IPS DF 6.9 (cell line): ENCODE measurements around the gene MPI.

Source experiments
- DNase-seq: peaks from one replicate; pipeline ENCODE4 v3.0.0-alpha.2; 2013; ENCODE audit warnings: low read depth, low spot score
- H3K27ac ChIP-seq: one replicate; pipeline ENCODE4 v1.5.1; 2013; ENCODE audit warnings: low read length, control low read depth
- H3K27me3 ChIP-seq: 2 replicates; pipeline ENCODE4 v1.6.1; 2013; ENCODE audit warnings: mild to moderate bottlenecking, low read length; ENCODE audit not compliant: control insufficient read depth, insufficient read depth
- H3K36me3 ChIP-seq: 2 replicates; pipeline ENCODE4 v1.6.1; 2013; ENCODE audit warnings: low read length; ENCODE audit not compliant: control insufficient read depth, insufficient read depth
- H3K4me1 ChIP-seq: 2 replicates; pipeline ENCODE4 v1.6.1; 2013; ENCODE audit warnings: low read length; ENCODE audit not compliant: control insufficient read depth, insufficient read depth
- H3K4me3 ChIP-seq: 2 replicates; pipeline ENCODE4 v1.5.1; 2013; ENCODE audit warnings: mild to moderate bottlenecking, low read length
- H3K9me3 ChIP-seq: 2 replicates; pipeline ENCODE4 v1.6.1; 2013; ENCODE audit warnings: low read length, inconsistent platforms; ENCODE audit not compliant: control insufficient read depth, insufficient read depth
- WGBS: extraction: QIAGEN DNeasy Blood & Tissue Kit; methylation state at CpG from one replicate; pipeline ENCODE4 v1.1.7; 2013; ENCODE audit warnings: mixed read lengths, missing lambda C conversion rate; ENCODE audit not compliant: insufficient read length, insufficient coverage; 5-methylcytosine and 5-hydroxymethylcytosine counted together

The MPI gene

GRCh38 chr15:74863239-74864056 lies 26.4 kb upstream of the MPI start:
- DNase-seq = no peak

GRCh38 chr15:74864296-74864695 lies 25.5 kb upstream of the MPI start:
- H3K4me1 ChIP-seq = no peaks in the 10 kb centered on the region
- no CpG with 5 or more reads among the region's 6 CpGs for WGBS
- H3K4me3 ChIP-seq = no peak overlapping the region
- no peak for DNase-seq
- no peaks in the 10 kb centered on the region for H3K27me3 ChIP-seq
- H3K36me3 ChIP-seq = no peaks in the 10 kb centered on the region; the same call in 1 of the 2 replicates
- H3K9me3 ChIP-seq = no peaks in the 10 kb centered on the region
- no peak overlapping the region for H3K27ac ChIP-seq

More at GRCh38 chr15:74863239-74864056, 26.4 kb upstream of the MPI start:
- Histone ChIP-seq H3K4me1 (no peaks in the 10 kb centered on the region), H3K27me3 (no peaks in the 10 kb centered on the region), H3K36me3 (no peaks in the 10 kb centered on the region; the same call in 1 of the 2 replicates), H3K27ac (no peak overlapping the region), H3K9me3 (no peaks in the 10 kb centered on the region), H3K4me3 (no peak overlapping the region)
- no CpG with 5 or more reads among the region's 11 CpGs for WGBS

GRCh38 chr15:74865316-74865715 lies 24.5 kb upstream of the MPI start:
- no peak for DNase-seq
- H3K4me1 ChIP-seq = no peaks in the 10 kb centered on the region
- H3K36me3 ChIP-seq = no peaks in the 10 kb centered on the region; the same call in 1 of the 2 replicates
- no peaks in the 10 kb centered on the region for H3K27me3 ChIP-seq
- WGBS = no CpG with 5 or more reads among the region's 2 CpGs
- no peak overlapping the region for H3K27ac ChIP-seq
- H3K4me3 ChIP-seq = no peak overlapping the region
- H3K9me3 ChIP-seq = no peaks in the 10 kb centered on the region

- H3K4me1 ChIP-seq = no peaks in the 10 kb centered on the region
- no CpG with 5 or more reads among the region's 6 CpGs for WGBS
- H3K27me3 ChIP-seq = no peaks in the 10 kb centered on the region
- no peaks in the 10 kb centered on the region; the same call in 1 of the 2 replicates for H3K36me3 ChIP-seq
- H3K9me3 ChIP-seq = no peaks in the 10 kb centered on the region
- no peak for DNase-seq
- no peak overlapping the region for H3K4me3 ChIP-seq
- no peak overlapping the region for H3K27ac ChIP-seq
Observed at GRCh38 chr15:74866090-74866489, 23.8 kb upstream of the MPI start.

GRCh38 chr15:74867466-74868038 lies 22.3 kb upstream of the MPI start:
- no peak overlapping the region for H3K27ac ChIP-seq
- DNase-seq = no peak
- H3K27me3 ChIP-seq = no peaks in the 10 kb centered on the region
- H3K36me3 ChIP-seq = no peaks in the 10 kb centered on the region; the same call in 1 of the 2 replicates
- H3K4me1 ChIP-seq = no peaks in the 10 kb centered on the region
- no peaks in the 10 kb centered on the region for H3K9me3 ChIP-seq
- WGBS = no CpG with 5 or more reads among the region's 1 CpG
- H3K4me3 ChIP-seq = no peak overlapping the region

GRCh38 chr15:74868059-74868458 lies 21.8 kb upstream of the MPI start:
- Histone ChIP-seq H3K36me3 (no peaks in the 10 kb centered on the region; the same call in 1 of the 2 replicates), H3K27me3 (no peaks in the 10 kb centered on the region), H3K9me3 (no peaks in the 10 kb centered on the region), H3K27ac (no peak overlapping the region), H3K4me1 (no peaks in the 10 kb centered on the region), H3K4me3 (no peak overlapping the region)
- WGBS = no CpG with 5 or more reads among the region's 6 CpGs
- DNase-seq = no peak

- H3K4me3 ChIP-seq = no peak overlapping the region
- no peak overlapping the region for H3K27ac ChIP-seq
- no peaks in the 10 kb centered on the region for H3K27me3 ChIP-seq
- H3K4me1 ChIP-seq = no peaks in the 10 kb centered on the region
- no peaks in the 10 kb centered on the region for H3K9me3 ChIP-seq
- DNase-seq = no peak
- H3K36me3 ChIP-seq = no peaks in the 10 kb centered on the region; the same call in 1 of the 2 replicates
Observed at GRCh38 chr15:74869372-74869725, 20.5 kb upstream of the MPI start.

- no peaks in the 10 kb centered on the region; the same call in 1 of the 2 replicates for H3K36me3 ChIP-seq
- no peak overlapping the region for H3K4me3 ChIP-seq
- no peaks in the 10 kb centered on the region for H3K4me1 ChIP-seq
- no peaks in the 10 kb centered on the region for H3K9me3 ChIP-seq
- no peak for DNase-seq
- no peaks in the 10 kb centered on the region for H3K27me3 ChIP-seq
- no CpG with 5 or more reads among the region's 6 CpGs for WGBS
- H3K27ac ChIP-seq = no peak overlapping the region
Observed at GRCh38 chr15:74869726-74870407, 20.0 kb upstream of the MPI start.

GRCh38 chr15:74870436-74871215 lies 19.2 kb upstream of the MPI start:
- H3K9me3 ChIP-seq = no peaks in the 10 kb centered on the region
- WGBS = no CpG with 5 or more reads among the region's 6 CpGs
- no peak overlapping the region for H3K4me3 ChIP-seq
- H3K36me3 ChIP-seq = no peaks in the 10 kb centered on the region; the same call in 1 of the 2 replicates
- no peaks in the 10 kb centered on the region for H3K4me1 ChIP-seq
- H3K27me3 ChIP-seq = no peaks in the 10 kb centered on the region
- no peak overlapping the region for H3K27ac ChIP-seq
- no peak for DNase-seq

- H3K4me3 ChIP-seq = peak overlapping the region; percentile 87; the same call in 1 of the 2 replicates
- no peaks in the 10 kb centered on the region for H3K4me1 ChIP-seq
- peak; percentile 87 for DNase-seq
- H3K27me3 ChIP-seq = no peaks in the 10 kb centered on the region
- H3K27ac ChIP-seq = no peak overlapping the region
- whole genome bisulfite sequencing = no CpG with 5 or more reads among the region's 11 CpGs
- H3K9me3 ChIP-seq = no peaks in the 10 kb centered on the region
- H3K36me3 ChIP-seq = no peaks in the 10 kb centered on the region; the same call in 1 of the 2 replicates
Observed at GRCh38 chr15:74872702-74873035, 17.2 kb upstream of the MPI start.
